Stomach (tissue), 9 donors: Measurements from ENCODE around the gene ADAMTS16. TPM values are rescaled to one million over a fixed set of nuclear protein-coding genes. Genes with fewer than 3 reads are reported as not detected.

ENCODE experiments used
- DNase-seq, 2 donors: peaks; one replicate each; pipeline versions ENCODE4 v3.0.0 to v3.0.0-alpha.2; 2013 to 2019
- H3K27ac ChIP-seq, 5 donors: fragments of 200-600 bp in 4 of 5; sonication (generic) in 4 of 5; one replicate each; pipeline ENCODE4 v1.5.1; 2013 to 2019; ENCODE audit warnings: mild to moderate bottlenecking in 1 of 5, moderate library complexity in 1 of 5
- H3K27me3 ChIP-seq, 3 donors: fragments of 200-600 bp; sonication (generic); one replicate each; pipeline ENCODE4 v1.5.1; 2017 to 2019; ENCODE audit warnings: mixed run types in 1 of 3
- H3K36me3 ChIP-seq, 4 donors: fragments of 200-600 bp; sonication (generic); 1 replicate in 3 of 4; 2 replicates in 1 of 4; pipeline ENCODE4 v1.5.1; 2016 to 2019
- H3K4me1 ChIP-seq, 4 donors: fragments of 200-600 bp; sonication (generic); one replicate each; pipeline ENCODE4 v1.5.1; 2016 to 2019
- H3K4me3 ChIP-seq, 4 donors: fragments of 200-600 bp; sonication (generic) in 3 of 4; one replicate each; pipeline ENCODE4 v1.5.1; 2016 to 2019; ENCODE audit warnings: mild to moderate bottlenecking in 1 of 4
- H3K9me3 ChIP-seq, 4 donors: fragments of 200-600 bp; sonication (generic); one replicate each; pipeline ENCODE4 v1.5.1; 2016 to 2019
- EP300 ChIP-seq: sonication (generic); formaldehyde crosslinking; IDR thresholded peaks from one replicate; pipeline ENCODE4 v1.6.1; 2017; ENCODE audit warnings: antibody characterized with exemption
- POLR2A ChIP-seq, 4 donors: fragments of 450-650 bp; IDR thresholded peaks; one replicate each; pipeline ENCODE4 v1.6.1; 2016; ENCODE audit warnings: antibody characterized with exemption in 4 of 4, control low read depth in 2 of 4, mild to moderate bottlenecking in 1 of 4, moderate library complexity in 1 of 4
- POLR2AphosphoS5 ChIP-seq, 3 donors: sonication (generic); formaldehyde crosslinking; IDR thresholded peaks; one replicate each; pipeline ENCODE4 v1.6.1; 2016; ENCODE audit warnings: antibody characterized with exemption in 3 of 3
- WGBS, 5 donors: extraction: QIAGEN DNeasy Blood & Tissue Kit in 3 of 5; methylation state at CpG; one replicate each; pipeline versions ENCODE4 v1.1.5 to v1.1.7; 2013 to 2018; 5-methylcytosine and 5-hydroxymethylcytosine counted together
- intact Hi-C: fragments of 100-400 bp; cut with DNase I; formaldehyde crosslinking; loops from one replicate; pipeline ENCODE4 v1.15.1; 2023; ENCODE audit warnings: low total_unique reads
- polyA plus RNA-seq, 3 donors: library from polyadenylated mRNA; stranded (reverse); fragments of 200-250 nt; gene quantifications; one replicate each; pipeline ENCODE4 v1.2.3, GENCODE V29; 2013
- total RNA-seq, 5 donors: library from RNA; depleted of rRNA; stranded (reverse); fragments of >200 nt; gene quantifications; one replicate each; pipeline versions ENCODE4 v1.1.0 to v1.2.3, GENCODE V29; 2014 to 2016
- TF ChIP-seq, protein P1 (sequence below), 7 experiments: fragments of 450-650 bp in 4 of 7; fragments of 200-600 bp in 3 of 7; sonication (generic) in 3 of 7; IDR thresholded peaks; one replicate each; pipeline ENCODE4 v1.5.1; 2016 to 2019; ENCODE audit warnings: antibody characterized with exemption in 7 of 7, control low read depth in 2 of 7, mild to moderate bottlenecking in 1 of 7
- donor health status: healthy with polysubstance abuse.
- donor health status: Bipolar disorder and iron deficiency.
- donor health status: healthy.

The ADAMTS16 gene
- total and polyA plus RNA-seq, 8 donors: 0.29 to 12.7 TPM; not detected in 6

DNA sequence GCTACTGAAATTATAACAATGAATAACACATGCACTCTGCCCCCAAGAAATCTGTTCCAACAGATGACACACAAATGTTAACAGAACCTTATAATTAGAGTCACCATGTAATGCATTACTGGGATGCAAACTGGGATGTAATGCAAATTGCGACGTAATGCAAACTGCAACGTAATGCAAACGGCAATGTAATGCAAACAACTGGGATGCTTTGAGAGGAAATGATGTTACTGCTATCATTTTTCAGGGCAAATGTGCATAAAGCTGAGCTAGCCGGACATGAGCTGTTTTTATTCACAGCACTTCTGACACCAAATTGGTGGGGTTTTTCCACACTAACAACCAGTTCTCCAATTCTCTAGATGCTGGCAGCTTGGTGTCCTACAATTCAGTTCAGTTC, 117.2 kb downstream of the ADAMTS16 start:
- no peaks in the 10 kb centered on the region for H3K36me3 ChIP-seq
- H3K27me3 ChIP-seq: no peaks in the 10 kb centered on the region
- no peaks in the 10 kb centered on the region for H3K4me1 ChIP-seq
- DNase-seq: no peak
- TF ChIP-seq, protein P1, sequence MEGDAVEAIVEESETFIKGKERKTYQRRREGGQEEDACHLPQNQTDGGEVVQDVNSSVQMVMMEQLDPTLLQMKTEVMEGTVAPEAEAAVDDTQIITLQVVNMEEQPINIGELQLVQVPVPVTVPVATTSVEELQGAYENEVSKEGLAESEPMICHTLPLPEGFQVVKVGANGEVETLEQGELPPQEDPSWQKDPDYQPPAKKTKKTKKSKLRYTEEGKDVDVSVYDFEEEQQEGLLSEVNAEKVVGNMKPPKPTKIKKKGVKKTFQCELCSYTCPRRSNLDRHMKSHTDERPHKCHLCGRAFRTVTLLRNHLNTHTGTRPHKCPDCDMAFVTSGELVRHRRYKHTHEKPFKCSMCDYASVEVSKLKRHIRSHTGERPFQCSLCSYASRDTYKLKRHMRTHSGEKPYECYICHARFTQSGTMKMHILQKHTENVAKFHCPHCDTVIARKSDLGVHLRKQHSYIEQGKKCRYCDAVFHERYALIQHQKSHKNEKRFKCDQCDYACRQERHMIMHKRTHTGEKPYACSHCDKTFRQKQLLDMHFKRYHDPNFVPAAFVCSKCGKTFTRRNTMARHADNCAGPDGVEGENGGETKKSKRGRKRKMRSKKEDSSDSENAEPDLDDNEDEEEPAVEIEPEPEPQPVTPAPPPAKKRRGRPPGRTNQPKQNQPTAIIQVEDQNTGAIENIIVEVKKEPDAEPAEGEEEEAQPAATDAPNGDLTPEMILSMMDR (IDR thresholded peaks at IDR 0.05): no peak
- H3K4me3 ChIP-seq: no peak overlapping the region
- intact Hi-C loops: no loop called here
- WGBS, 5 donors: 64 to 87% (median 77%) methylated on average over 5 of the region's 5 CpGs
- H3K27ac ChIP-seq: no peak overlapping the region
- peaks cover 0 to 25% (median 17%) of the 10 kb centered on the region in 4 donors for H3K9me3 ChIP-seq

DNA sequence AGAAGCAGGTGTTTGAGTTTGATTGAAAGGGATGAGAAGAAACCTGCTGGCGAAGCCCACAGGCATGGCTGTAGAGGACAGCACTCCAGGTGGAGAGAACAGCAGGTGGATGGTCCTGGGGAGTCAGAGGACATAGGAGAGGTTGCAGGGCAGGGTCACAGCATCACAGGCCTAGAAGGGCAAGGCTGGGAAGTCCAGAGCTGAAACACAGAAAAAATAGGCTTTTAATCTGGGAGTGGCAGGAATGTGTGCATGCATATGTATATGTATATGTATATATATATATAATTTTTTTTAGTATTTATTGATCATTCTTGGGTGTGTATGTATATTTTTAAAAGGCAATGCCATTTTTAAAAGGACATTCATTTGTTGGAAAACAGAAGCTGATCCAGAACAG, 118.4 kb downstream of the ADAMTS16 start:
- Histone ChIP-seq H3K36me3 (no peaks in the 10 kb centered on the region), H3K9me3 (peaks cover 0 to 25% (median 15%) of the 10 kb centered on the region in 4 donors), H3K27ac (no peak overlapping the region), H3K27me3 (no peaks in the 10 kb centered on the region), H3K4me1 (no peaks in the 10 kb centered on the region), H3K4me3 (no peak overlapping the region)
- WGBS, 5 donors: 55 to 91% (median 86%) methylated on average over 1 of the region's 1 CpG
- DNase-seq: no peak
- TF ChIP-seq POLR2A (IDR thresholded peaks at IDR 0.05) (no peak), POLR2AphosphoS5 (IDR thresholded peaks at IDR 0.05) (no peak), EP300 (no peak)
- TF ChIP-seq, protein P1 (IDR thresholded peaks at IDR 0.05): no peak
- intact Hi-C loops: no loop called here

DNA sequence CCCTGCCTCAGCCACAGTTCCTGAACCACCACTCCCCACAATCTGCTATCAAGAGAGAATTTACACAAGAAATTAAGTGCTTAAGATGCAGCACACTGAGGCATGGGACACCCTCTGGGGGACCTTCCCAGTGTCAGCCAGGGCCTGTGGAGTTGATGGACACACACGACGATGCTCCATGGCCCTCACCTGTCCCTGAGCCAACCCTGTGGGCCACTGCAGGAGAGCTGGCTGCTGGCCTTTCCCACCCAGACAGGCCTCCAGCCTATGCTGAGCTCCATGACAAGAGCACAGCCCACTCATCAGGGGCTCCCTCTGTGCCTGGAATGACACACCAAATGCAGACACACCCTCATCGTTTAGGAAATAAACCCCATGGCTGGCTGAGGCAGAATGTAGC, 124.6 kb downstream of the ADAMTS16 start:
- no peak overlapping the region for H3K4me3 ChIP-seq
- WGBS, 5 donors: 72 to 91% (median 82%) methylated on average over 3 of the region's 3 CpGs
- intact Hi-C loops: no loop called here
- no peaks in the 10 kb centered on the region for H3K27me3 ChIP-seq
- H3K27ac ChIP-seq: no peak overlapping the region
- TF ChIP-seq, protein P1 (IDR thresholded peaks at IDR 0.05): no peak
- TF ChIP-seq EP300 (no peak), POLR2A (IDR thresholded peaks at IDR 0.05) (no peak), POLR2AphosphoS5 (IDR thresholded peaks at IDR 0.05) (no peak)
- no peaks in the 10 kb centered on the region for H3K36me3 ChIP-seq
- no peak for DNase-seq
- H3K4me1 ChIP-seq: no peaks in the 10 kb centered on the region
- no peaks in the 10 kb centered on the region for H3K9me3 ChIP-seq

DNA sequence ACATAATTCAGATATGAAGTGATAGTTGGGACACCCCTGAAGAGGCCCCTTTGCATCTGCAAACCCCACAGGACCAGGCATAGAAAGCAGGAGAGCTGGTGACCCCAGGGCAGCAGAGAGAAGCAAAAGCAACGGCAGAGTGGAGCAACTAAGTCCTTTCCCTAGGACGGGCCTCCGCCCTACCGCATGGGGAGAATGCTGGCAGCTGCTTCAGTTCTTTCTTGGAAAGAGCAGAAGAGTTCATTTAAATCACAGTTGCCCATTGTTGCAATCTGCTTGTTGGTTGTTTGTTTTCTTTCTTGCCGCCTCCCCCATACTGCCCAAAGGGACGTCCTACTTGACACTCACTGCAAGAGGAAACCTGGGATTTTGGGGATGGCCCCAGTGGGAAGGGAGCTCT, 126.2 kb downstream of the ADAMTS16 start:
- 65 to 81% (median 73%) methylated on average over 6 of the region's 6 CpGs for WGBS, 5 donors
- Histone ChIP-seq H3K27ac (no peak overlapping the region), H3K4me1 (peaks cover 0 to 6% (median 4%) of the 10 kb centered on the region in 4 donors), H3K27me3 (no peaks in the 10 kb centered on the region), H3K36me3 (no peaks in the 10 kb centered on the region), H3K9me3 (no peaks in the 10 kb centered on the region), H3K4me3 (no peak overlapping the region)
- intact Hi-C loops: no loop called here
- TF ChIP-seq POLR2AphosphoS5 (IDR thresholded peaks at IDR 0.05) (no peak), EP300 (no peak), POLR2A (IDR thresholded peaks at IDR 0.05) (no peak)
- TF ChIP-seq, protein P1 (IDR thresholded peaks at IDR 0.05): no peak
- no peak for DNase-seq
